CD4-positive, alpha-beta T cell treated with Interleukin-6 for 4 hours (primary cell): Measurements from ENCODE around the gene SPPL3.
"Not testable (repeated sequence)": the region's sequence is repeated elsewhere in the genome, so short reads cannot be mapped to it uniquely, and the experiment has no call there.

Experiments
- DNase-seq: peaks from one replicate; pipeline ENCODE4 v3.0.0-alpha.2; 2020; ENCODE audit warnings: mixed read lengths

The SPPL3 gene

DNA sequence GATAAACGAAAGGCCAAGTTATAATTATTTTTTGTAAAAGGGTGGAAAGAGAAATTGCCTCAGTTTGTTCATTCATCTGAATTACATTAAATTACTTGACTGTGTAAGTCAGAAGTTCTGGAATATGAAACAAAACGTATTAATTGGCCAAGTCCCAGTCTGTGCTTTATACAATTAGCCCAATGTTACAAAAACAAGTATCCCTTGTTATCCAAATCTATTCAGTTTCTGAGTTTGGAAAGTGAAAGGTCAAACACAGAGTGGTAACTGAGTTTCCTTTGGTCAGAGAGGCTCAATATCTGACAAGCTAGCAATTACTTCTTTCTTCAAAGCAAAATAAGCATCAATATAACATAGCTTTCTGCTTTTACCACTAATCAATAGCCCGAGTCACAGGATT, 62.6 kb downstream of the SPPL3 start:
- no peak for DNase-seq

DNA sequence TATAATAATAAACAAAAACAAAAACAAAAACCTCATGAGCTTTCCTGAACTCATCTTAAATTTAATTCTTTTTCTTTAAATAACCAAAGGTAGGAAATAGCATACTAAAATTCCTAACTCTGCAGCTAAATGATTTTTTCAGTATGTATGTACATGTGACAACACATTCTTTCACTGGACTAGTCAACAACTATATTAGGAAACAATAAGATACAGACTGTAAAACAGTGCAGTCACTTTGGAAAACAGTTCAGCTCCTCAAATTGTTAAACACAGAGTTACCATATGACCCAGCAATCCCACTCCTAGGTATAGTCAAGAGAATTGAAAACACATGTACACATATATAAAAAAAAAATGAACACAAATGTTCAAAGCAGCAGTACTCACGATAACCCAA, 64.7 kb downstream of the SPPL3 start:
- no peak for DNase-seq

DNA sequence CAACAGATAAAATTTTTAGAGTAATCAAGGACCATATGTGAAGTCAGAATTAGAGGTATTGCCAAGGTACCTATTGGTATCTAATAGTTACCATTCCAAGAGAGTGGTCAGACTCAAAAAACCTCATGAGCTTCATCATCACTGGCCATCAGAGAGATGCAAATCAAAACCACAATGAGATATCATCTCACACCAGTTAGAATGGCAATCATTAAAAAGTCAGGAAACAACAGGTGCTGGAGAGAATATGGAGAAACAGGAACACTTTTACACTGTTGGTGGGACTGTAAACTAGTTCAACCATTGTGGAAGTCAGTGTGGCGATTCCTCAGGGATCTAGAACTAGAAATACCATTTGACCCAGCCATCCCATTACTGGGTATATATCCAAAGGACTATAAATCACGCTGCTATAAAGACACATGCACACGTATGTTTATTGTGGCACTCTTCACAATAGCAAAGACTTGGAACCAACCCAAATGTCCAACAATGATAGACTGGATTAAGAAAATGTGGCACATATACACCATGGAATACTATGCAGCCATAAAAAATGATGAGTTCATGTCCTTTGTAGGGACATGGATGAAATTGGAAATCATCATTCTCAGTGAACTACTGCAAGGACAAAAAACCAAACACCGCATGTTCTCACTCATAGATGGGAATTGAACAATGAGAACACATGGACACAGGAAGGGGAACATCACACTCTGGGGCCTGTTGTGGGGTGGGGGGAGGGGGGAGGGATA, 65.4 kb downstream of the SPPL3 start:
- DNase-seq: not testable (repeated sequence)

DNA sequence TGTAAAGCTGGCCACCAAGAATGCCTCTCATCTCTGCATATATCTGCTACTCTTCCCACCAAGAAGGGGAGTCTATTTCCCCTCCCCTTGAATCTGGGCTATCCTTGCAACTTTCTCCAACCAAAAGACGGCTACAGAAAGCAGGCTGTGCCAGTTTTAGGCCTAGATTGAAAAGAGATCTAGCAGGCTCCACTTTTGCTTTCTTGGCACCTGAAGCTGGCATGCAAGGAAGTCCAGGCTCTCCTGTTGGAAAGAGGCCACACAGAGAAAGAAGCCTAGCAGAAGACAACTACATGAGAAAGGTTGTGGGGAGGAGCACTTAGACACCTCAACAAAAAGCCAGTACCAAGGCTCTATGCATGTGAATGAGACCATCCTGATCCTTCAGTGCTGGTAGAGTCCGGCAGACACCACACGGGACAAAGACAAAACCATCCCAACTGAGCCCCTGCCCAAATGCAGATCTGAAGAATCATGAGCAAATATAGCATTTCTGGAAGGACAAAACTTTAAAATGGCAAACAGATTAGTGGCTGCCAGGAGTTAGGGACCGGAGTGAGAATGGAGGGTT, 68.0 kb downstream of the SPPL3 start:
- no peak for DNase-seq

DNA sequence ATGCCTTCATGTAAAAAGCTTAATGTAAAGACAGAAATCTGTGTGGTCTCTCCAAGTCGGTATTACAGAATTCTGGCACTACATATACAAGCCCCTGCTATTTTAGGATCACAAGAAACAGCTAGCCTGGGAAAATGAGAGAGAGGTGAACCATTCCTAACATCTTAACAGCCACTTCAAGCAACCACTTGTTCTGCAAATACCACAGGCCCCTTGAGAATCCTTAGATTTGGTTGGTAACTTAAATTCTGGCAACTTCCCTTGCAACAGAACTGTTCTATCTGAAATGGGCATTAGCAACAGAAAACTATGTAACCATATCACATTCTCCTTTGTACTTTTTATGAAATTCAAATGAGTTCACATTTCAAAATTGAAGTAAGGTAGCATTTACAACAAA, 68.5 kb downstream of the SPPL3 start:
- no peak for DNase-seq

DNA sequence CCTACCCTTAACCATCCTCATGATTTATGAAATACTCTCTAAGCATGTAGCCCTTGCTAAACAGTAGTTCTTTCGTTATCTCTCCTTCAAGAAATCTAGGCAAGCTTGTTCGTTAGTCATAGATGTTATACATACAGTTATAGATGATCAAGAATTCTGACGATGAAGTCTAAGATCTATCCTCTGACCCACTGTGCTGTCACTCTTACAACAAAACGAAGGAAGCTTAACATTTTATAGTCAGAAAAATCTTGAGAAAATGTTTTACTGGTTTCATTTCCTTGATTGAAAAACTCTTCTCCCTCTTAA, 68.9 kb downstream of the SPPL3 start:
- DNase-seq: no peak

DNA sequence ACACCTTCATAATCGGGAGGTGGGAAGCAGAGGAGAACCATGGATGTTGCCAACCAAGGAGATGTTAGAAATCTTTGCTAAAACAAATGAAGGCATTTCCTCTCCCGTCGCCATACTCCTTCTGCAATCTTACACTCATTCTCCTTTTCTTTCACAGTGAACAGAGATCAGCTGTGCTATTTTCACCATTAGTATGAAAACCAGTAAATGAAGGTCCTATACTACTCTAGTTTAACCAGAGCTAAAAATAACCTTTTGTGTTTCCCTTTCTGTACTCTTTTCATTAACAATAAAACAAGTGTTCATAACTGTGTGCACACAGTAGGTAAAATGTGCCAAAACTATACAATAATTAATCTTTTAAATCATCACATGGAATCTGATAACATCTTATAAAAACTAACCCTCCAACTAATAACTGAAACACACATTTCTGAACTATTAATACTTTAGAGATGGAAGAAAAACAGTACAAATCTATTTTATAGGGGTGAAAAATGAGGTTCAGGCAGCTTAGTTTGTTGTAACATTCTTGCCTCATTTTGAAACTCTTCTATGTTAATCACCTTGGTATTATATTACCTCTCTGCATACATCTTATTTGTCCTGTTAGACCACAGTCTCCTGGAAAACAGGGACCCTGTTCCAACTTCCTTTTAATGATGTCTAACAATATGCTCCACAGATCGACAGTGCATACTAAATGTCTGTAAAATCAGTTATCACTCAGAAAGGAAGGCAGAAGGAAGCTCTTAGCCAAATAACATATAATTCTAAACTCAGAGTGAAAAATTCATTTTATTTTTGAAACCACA, 69.5 kb downstream of the SPPL3 start:
- DNase-seq: no peak

DNA sequence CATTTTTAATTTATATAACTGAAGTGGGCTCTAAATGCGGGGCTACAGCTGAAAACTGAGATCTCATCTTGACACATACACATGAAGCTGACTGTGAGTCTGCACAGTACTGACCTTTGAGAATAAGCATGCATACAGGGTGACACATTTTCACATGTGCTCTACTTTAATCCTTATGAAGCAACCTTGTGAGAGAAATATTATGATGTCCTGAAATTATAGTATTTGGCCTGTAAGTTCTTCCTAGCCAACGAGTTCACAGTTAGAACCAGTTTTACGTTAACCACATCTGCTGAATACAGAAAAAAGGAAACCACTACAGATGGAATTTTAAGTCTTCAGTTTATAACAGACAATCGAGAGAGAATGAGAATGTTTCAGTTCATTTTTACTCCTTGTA, 70.3 kb downstream of the SPPL3 start:
- DNase-seq: no peak

DNA sequence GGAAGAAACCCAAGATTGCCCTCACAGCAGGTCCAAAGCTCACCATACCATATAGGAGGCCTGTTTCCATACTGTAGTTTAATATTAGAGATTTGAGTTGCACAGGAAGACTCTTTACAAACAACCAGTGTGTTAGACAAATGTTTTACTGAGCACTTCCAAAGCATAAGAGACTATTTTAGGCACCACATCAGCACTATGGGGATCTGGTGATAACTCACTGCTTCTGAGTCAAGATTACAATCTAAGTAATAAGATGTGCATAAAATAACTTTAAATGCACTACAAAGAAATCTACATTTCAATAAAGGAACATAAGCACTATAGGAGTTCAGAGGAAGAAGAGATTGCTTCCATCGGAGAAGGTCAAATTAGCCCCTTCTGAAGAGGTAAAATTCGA, 71.4 kb downstream of the SPPL3 start:
- DNase-seq: no peak

DNA sequence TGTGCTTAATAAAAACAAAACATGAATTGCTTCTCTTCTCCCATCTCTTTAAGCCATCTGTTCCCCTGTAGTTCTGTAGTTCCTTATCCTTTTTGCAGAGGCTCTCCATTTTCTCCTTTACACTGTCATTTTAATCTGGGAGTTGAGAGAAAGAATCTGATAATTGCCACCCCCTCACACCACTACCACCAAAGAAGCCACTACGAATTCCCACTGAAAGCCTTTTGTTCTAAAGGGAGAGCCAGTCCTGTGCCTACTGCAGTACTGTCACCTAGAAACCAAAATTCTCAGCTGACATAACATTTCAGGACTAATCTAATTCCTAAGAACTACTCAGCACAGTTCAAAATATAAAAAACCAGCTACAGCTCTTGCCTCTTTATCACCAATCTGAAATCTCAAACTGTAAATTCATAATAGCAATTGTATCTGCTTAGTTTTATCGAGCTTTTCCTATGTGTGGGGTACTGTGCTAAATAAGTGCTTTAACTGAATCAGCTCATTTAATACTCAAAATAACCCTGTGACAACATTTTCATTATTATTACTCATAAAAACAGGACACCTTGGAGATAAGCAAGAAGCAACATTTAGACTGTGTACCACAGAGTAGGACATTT, 72.4 kb downstream of the SPPL3 start:
- DNase-seq: no peak

DNA sequence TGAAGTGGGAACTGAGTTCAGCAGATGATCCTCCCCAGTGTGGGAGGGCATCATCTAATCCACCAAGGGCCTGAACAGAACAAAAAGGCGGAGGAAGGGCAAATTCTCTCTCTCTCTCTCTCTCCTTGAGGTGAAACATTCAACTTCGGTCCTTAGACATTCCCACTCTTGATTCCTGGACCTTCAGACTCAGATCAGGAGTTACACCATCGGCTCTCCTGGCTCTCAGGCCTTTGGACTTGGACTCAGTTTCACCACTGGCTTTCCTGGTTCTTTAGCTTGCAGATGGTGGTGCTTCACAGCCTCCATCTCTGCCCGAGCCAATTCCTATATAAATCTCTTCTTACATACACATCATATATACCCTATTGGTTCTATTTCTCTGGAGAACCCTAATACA, 73.2 kb downstream of the SPPL3 start:
- DNase-seq: no peak

DNA sequence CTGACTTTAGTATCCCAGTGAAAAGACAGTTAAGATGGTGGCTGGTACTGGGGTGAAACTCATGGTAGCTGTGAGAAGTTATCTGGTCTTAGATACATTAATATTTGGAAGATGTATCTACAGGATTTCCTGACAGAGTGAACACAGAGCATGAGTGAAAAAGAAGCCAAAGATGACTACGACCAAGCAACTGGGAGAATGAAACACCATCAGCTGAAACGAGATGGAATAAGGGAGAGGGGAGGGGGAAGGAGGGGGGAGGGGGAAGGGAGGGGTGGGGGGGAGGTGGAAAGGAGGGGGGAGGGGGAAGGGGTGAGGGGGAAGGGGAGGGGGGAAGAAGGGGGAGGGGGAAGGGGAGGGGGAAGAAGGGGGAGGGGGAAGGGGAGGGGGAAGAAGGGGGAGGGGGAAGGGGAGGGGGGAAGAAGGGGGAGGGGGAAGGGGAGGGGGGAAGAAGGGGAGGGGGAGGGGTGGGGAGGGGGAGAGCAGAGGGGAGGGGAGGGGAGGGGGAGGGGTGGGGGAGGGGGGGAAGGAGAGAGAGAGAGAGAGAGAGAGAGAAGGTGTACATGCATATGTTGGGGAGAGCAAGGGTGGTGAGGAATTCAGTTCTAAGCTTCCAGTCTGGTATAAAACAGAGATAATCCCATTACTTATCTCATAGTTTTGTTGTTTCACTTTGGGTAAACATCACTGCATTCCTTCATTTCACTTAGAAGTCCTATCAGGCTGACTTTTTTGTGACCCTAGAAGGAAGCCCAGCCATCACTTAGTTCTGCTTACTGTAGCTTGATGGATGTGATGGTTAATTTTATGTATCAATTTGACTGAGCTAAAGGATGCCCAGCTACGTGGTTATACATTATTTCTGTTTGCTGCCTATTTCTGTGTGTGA, 73.9 kb downstream of the SPPL3 start:
- DNase-seq: no peak

DNA sequence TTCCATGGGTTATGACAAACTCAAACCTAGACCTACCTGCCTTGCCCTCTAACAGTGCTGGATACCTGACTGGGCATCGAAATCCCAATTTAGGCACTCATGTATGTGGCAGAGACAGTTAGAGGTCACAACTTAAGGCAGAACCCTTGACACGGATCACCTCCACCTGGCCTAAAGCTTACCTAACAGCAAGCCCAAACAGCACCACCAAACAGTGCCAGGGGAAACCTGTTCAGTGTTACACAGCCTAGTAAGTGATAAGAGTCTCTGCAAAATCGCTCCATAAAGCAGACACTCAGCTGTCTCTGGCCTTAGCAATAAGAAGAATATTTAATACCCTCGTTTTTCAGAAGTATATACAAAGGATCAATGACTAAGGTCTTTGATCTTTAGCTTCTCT, 77.8 kb downstream of the SPPL3 start:
- no peak for DNase-seq

DNA sequence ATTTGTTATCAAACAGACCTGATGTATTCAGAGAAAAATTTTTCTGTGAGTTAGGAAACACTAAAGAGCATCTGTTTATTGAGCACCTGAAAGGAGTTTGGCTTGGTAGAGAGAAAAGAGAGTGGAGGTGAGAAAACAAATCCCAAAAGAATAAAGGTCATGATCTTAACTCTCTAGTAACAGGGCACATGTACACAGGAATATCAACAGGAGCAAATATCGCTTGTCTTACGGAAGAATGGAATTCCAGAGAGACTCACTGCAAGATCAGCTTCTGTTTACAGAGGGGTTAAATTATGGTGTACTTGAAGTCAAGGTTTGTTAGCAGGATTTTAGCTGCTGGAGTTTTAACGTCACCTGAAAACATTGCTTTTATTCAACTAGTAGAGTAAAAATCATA, 78.8 kb downstream of the SPPL3 start:
- DNase-seq: no peak

DNA sequence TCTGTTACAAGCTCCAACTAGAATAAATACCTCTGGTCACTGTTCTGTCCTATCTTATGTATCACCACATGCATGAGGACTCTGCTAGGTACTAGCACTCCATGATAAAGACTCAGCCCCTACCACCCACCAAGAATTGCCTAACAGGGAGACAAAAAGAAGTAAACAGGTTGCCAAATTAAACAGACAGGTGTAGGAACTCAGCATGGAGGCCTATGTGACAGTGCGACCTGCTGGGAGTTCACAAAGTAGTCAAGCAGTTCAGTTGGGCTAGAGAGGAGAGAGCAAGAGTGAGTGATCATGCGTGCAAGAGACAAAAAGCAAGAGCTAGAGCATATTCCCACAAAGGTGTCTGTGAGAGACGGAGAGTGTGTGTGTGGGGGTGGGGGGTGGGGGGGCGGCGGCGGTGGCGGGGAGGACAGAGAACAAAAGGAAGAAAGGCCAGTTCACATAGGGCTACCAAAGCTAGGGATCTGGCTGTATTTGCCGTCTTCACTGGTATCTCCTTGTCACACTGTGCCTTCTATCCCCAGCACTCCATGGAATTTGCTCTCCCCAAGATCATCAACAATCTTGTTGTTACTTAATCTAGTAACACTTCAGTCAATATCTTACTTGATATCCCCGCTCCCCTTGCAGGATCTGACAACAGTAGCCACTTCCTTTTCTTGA, 81.2 kb downstream of the SPPL3 start:
- DNase-seq: no peak

DNA sequence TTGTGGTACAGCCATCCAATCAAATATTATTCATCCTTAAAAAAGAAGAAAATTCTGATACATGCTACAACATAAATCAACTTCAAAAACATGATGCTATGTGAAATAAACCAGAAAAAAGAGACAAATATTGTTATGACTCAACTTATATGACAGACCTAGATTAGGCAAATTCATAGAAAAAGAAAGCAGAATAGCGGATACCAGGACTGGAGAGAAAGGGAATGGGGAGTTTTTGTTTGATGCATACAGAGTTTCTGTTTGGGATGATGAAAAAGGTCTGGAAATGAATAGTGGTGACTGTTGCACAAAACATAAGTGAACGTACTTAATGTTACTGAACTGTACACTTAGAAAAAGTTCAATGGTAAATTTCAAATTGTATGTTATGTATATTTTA, 82.3 kb downstream of the SPPL3 start:
- DNase-seq: no peak

DNA sequence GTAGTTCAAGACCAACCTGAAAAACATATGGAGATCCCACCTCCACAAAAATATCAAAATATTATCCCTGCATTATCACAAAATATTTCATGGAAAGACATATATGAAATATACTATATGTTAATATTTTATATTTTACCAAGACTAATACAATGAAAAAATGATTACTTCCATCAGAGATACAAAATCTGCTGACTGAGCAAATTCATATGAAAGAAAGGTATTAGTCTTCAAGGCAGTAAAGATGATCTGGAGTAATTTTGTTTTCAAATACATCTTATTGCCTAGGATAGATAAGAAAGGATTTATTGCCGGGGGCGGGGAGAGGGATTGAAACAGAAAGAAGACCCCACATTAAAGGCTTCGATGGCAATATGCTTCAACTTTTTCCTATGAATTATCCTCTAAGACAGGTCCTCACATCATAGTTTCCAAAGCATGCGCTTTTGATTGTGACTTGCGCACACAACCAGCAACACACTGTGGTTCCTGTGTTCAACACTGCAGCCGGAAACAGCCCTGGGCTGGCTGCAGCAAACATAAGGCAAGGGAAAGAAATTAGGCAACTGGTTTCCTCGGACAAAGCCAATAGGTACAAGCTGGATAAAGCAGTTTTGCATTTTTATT, 83.2 kb downstream of the SPPL3 start:
- peak; percentile 42 for DNase-seq

DNA sequence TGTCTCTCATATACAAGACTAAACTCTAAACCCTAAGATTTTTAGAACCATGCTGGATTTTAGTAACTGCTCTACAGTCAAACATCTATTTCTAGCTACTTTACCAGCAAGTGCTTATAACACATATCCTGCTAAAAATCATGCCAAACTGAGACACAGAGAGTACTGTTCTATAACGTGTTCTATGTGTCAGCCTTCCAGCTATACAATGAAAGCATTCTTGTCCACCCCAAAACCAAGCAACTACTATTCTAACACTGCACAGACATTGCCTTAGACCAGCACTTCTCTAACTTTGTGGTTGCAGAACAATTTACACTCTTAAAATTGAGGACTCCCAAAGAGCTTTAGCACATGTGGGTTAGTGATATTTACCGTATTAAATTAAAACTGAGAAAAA, 85.7 kb downstream of the SPPL3 start:
- no peak for DNase-seq

DNA sequence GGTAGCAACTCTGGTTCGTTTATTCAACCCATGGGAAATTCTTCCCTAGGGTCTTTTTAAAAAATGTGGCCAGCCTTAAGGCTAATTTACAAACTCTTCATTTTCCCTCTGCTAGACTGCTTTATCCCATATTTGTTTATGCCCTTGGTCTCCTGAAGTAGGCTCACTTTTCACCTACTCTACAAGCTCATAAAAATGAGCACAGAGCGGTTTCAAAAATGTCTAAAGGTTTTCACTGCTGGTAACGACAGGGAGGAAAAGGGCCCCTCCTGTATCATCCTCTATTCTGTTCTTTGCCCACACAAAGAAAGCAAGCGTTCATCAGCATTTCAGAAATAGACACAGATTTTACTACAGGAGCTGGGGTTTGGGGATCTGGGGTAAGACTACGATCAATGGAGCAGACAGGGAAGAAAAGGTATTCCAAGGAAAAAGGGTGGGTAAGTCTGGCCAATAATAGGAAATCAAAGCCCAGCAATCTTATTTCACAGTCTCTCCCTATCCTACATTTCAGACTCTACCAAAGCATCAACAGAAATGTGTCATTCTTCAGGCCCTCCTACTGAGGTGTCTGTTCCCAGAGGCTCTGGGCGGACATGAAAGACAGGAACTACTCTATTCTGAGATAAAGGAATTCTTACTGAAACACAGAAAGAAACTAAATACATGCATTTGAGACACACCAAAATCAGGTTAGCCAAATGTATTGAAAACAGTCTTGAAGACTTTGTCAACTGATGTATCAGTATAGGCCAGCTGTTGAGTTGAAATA, 86.4 kb downstream of the SPPL3 start:
- no peak for DNase-seq

DNA sequence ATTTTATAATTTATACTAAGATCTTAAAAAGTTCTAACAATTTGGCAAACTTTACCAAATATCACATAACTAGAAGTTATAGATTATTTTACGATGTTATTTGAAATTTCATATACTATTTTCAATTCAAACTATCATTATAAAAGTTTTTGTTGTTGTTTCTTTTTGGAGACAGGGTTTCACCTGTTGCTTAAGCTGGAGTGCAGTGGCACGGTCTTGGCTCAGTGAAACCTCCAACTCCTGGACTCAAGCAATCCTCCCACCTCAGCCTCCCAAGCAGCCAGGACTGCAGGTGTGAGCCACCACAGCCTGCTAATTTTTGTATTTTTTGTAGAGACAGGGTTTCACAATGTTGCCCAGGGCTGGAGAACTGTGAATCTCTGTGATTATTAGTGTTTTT, 87.8 kb downstream of the SPPL3 start:
- DNase-seq: no peak

DNA sequence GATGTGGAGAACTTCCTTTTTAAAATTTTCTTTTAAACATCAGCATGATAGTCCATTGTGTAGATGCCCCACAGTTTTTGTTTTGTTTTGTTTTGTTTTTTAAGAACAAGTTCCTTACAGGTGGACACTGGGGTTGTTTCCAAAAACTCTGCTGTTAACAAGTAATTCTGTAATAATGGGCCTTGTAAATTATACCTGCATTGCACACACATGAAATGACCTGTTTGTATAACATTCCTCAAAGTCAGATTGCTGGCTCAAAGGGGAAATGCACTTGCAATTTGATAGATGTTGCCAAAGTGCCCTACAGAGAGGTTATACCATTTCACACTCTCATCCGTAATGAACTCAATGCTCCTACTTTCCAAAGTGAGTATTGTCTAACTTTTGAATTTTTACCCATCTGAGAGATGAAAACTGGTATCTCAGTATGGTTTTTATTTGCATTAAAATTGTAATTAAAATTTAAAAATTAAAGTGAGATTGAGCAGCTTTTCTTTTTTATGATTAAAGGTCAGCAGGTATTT, 89.2 kb downstream of the SPPL3 start:
- no peak for DNase-seq
